DMS153 (cell line): ENCODE results near the gene HAUS5.

Source experiments
- DNase-seq: peaks from one replicate; lab custom pipeline; 2025; lab: John Stamatoyannopoulos, UW

The HAUS5 gene

GRCh38 chr19:35673121-35673804 lies 60.7 kb downstream of the HAUS5 start:
- DNase-seq = no peak
